HG02852 (cell line): ENCODE results near the gene SMARCAD1.

Experiments
- ATAC-seq: cut with Tn5 transposase; IDR thresholded peaks from one replicate; pipeline ENCODE4 v1.9.1; 2021; ENCODE audit warnings: mild to moderate bottlenecking, moderate library complexity; ENCODE audit not compliant: unreplicated experiment

SMARCAD1 gene, protein sequence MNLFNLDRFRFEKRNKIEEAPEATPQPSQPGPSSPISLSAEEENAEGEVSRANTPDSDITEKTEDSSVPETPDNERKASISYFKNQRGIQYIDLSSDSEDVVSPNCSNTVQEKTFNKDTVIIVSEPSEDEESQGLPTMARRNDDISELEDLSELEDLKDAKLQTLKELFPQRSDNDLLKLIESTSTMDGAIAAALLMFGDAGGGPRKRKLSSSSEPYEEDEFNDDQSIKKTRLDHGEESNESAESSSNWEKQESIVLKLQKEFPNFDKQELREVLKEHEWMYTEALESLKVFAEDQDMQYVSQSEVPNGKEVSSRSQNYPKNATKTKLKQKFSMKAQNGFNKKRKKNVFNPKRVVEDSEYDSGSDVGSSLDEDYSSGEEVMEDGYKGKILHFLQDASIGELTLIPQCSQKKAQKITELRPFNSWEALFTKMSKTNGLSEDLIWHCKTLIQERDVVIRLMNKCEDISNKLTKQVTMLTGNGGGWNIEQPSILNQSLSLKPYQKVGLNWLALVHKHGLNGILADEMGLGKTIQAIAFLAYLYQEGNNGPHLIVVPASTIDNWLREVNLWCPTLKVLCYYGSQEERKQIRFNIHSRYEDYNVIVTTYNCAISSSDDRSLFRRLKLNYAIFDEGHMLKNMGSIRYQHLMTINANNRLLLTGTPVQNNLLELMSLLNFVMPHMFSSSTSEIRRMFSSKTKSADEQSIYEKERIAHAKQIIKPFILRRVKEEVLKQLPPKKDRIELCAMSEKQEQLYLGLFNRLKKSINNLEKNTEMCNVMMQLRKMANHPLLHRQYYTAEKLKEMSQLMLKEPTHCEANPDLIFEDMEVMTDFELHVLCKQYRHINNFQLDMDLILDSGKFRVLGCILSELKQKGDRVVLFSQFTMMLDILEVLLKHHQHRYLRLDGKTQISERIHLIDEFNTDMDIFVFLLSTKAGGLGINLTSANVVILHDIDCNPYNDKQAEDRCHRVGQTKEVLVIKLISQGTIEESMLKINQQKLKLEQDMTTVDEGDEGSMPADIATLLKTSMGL

GRCh38 chr4:94207469-94208224 lies at the start of gene SMARCAD1:
SMARCAD1 (plus strand) TSS chr4:94207865; CDS start chr4:94208395, 530 bp downstream.
- peak; percentile 94 for ATAC-seq

- ATAC-seq, result no peak
These were observed 48.8 kb upstream of the SMARCAD1 start for GRCh38 chr4:94158883-94159282.

- no peak for ATAC-seq
These were observed 47.9 kb upstream of the SMARCAD1 start for GRCh38 chr4:94159790-94160189.

DNA sequence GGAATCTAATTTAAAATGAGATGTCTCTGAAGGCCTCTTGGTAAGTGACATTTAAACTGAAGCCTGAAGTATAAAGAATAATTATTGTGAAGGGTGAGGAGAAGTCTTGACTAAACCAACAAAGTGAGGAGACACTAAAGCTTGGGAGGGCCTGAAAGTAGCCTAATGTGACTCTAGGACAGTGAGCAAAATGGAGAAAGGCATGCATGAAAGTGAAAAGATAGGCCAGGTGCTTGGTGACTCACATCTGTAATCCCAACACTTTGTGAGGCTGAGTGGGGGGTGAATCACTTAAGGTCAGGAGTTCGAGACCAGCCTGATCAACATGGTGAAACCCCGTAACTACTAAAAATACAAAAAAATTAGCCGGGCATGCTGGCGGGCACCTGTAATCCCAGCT lies 46.9 kb upstream of the SMARCAD1 start:
- no peak for ATAC-seq

- ATAC-seq, result no peak
These were observed 42.4 kb upstream of the SMARCAD1 start for GRCh38 chr4:94165256-94165655.

DNA sequence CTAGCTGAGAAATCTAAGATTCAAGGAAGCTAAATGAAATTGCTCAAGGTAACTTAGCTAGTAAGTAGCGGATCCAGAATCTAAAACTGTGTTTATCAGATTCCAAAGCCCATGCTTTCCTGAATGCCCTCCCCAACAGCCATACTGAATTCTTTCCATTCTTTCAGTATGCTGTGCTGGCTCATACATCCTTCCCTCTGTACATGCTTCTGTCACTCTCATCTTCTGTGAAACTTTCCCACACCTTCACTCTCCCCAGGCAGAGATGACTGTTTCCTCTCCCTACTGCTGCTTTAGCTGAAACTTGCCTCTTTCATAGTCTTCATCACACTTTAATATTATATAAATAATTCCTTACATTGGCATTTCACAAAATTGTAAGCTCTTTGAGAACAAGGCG lies 39.3 kb upstream of the SMARCAD1 start:
- no peak for ATAC-seq

GRCh38 chr4:94169803-94170372 lies 37.8 kb upstream of the SMARCAD1 start:
- no peak for ATAC-seq

DNA sequence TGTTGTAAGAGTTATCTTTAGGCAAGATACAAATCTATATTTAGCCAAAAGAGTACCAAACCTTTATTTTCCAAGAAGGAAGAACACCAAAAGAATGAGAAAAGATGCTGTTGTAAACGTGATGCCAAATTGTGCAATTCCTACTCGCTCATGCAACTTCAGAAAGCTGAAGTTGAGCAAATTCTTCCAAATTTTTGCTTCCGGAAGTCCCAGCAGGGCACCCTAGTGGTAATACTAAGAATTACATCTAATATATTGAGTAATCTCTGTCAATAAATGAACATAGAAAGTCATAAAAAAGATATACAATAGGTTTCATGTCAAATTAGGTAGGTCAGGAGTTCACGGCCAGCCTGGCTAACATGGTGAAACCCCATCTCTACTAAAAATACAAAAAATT lies 36.0 kb upstream of the SMARCAD1 start:
- ATAC-seq, result no peak

- ATAC-seq, result no peak
These were observed 32.0 kb upstream of the SMARCAD1 start for GRCh38 chr4:94175553-94176261.

GRCh38 chr4:94177822-94178221 lies 29.8 kb upstream of the SMARCAD1 start:
- ATAC-seq, result no peak

DNA sequence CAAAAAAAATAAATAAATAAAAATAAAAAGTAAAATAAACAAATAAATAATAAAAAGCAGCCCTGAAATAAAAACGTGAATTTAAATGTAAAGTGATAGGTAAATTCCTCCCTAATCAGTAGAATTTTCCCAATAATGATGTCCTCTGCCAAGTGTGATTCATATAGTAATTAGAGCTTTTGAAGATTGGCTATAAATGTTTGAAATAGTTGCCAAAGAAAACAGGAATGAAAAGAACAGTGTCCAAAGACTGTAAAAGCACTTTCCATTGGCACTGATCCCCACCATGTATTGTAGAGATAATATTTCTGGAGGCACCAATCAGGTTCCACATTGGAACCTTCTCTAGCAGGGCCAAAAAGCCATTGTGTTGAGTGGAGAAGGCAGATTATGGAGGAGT lies 25.9 kb upstream of the SMARCAD1 start:
- no peak for ATAC-seq

DNA sequence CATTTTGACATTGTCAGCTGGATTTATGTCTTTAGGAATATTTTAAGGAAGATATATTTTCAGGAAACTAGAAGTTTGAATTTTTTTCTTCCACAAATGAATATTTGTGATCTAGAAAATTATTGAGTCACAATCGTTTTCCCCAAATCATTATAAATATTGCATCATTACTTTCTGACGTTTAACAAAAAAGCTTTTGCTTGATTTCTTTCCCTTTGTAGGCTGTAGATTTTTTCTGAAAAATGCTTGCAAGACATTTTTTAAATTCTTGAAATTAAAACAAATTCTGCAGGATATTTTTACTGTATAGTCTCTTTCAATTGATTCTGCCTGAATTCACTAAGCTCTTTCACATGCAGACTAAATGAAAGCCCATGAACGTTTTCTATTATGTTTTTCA lies 4.9 kb upstream of the SMARCAD1 start:
- ATAC-seq, result no peak

DNA sequence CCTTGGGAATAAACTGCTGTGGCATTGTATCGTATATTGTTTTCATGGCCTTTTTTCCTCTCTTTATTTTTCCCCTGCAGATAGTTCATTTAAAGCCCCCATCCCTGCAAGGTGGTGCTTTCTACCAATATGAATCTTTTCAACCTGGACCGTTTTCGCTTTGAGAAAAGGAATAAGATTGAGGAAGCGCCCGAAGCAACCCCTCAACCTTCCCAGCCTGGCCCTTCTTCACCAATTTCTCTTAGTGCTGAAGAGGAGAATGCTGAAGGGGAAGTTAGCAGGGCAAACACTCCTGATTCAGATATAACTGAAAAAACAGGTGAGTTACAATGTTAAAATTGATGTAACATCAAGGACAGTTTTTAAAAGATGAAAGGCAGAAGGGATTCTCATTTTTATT lies 601 bp downstream of the SMARCAD1 start:
- no peak for ATAC-seq

- ATAC-seq, result no peak
These were observed 1.3 kb downstream of the SMARCAD1 start for GRCh38 chr4:94208918-94209317.

- no peak for ATAC-seq
These were observed 4.2 kb downstream of the SMARCAD1 start for GRCh38 chr4:94211861-94212260.

GRCh38 chr4:94214703-94215319 lies 7.1 kb downstream of the SMARCAD1 start:
- no peak for ATAC-seq

GRCh38 chr4:94216394-94216793 lies 8.7 kb downstream of the SMARCAD1 start:
- ATAC-seq, result no peak

GRCh38 chr4:94219402-94219801 lies 11.7 kb downstream of the SMARCAD1 start:
- no peak for ATAC-seq

GRCh38 chr4:94221916-94222315 lies 14.3 kb downstream of the SMARCAD1 start:
- no peak for ATAC-seq

DNA sequence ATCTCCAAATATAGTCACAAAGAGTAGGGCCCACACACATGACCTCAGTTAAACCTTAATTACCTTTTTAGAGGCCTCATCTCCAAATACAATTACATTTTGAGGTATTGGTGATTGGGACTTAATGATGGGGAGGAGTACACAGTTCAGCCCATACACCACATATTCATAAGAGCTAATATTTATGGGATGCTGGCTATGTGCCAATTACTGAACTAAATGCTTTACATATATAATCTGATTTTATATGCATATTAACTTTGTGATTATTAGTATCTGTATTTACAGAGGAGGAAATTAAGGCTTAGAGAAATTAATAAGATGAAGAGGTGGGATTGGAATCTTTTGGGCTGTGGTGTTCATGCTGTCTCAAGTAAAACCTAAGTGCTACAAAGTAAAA lies 17.8 kb downstream of the SMARCAD1 start:
- no peak for ATAC-seq
